Femur (tissue), 1 donor: Measurements from ENCODE around the gene PSMD12.
"Not testable (repeated sequence)": the region's sequence is repeated elsewhere in the genome, so short reads cannot be mapped to it uniquely, and the experiment has no call there.

Source experiments
- DNase-seq: peaks from one replicate; pipeline ENCODE4 v3.0.0-alpha.2; 2017

The PSMD12 gene

DNA sequence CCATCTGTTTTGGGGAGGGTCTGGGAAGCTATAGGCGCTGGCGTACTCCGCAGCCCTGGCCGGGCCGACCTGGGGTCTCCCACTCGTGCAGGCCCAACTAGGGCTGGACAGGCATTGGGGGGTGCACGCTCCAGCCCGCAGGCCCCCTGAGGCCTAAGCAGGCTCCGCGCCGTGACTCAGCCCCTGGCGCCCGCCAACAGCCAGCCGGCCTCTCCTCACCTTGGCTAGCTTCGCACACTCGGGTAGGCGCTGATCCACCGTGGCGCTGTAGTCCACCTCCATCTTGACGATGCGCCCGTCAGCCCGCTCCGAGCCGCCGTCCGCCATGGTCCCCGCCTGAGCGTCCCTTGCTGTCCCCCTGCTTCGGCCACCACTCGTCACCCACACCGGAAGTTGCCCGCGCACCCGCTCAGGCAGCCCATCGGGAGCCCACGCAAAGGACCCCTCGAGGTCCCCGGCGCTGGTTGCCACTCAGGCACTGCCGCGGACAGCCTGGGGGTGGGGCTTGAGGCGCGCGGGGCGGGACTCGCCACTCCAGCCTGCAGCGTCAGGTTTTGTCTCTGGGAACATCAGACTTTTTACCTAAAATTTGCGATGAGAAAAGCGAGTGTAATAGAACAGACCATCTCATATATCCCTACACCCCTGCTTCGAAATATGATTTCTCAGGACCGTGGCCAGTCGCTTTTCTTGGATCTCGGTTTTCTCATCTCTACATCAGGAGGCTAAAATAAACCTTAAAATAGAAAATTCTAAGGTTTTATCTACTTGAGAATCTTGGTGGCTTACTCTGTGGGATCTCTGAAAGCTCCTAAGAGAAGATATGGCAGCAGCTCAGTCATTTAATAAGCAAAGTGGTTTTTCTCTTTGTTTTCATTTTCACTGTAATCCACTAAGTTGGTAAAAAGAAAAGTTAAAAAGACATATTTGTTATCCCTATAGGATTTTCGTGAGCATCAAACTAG lies at the start of gene PSMD12:
Gene PSMD12, minus strand, starts transcription at position 385 of the 965 bp plus-strand sequence. Its CDS starts 58 bp downstream, at position 327.
- DNase-seq = peak; percentile 96

DNA sequence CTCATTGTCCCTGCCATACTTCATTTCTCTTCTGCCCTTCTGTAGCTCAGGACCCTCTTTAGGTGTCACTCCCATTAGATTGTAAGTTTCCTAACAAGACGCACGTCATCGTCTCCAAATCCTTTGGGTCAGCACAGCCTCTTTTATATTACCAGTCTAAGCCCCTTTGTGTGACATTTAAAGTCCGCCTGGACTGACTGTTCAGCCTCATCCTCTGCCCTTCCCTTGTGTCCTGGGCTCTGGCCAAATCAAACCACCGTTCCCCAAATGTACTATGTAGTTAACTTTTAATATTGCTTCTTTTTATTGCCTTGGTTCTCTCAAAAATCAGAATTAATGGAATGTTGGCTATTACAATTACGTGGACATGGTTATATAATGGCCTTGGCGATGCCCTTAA lies 48.9 kb upstream of the PSMD12 start:
- DNase-seq = no peak

- DNase-seq = no peak
Measured at GRCh38 chr17:67414559-67414958, 48.2 kb upstream of the PSMD12 start.

- no peak for DNase-seq
Measured at GRCh38 chr17:67414130-67414529, 47.8 kb upstream of the PSMD12 start.

DNA sequence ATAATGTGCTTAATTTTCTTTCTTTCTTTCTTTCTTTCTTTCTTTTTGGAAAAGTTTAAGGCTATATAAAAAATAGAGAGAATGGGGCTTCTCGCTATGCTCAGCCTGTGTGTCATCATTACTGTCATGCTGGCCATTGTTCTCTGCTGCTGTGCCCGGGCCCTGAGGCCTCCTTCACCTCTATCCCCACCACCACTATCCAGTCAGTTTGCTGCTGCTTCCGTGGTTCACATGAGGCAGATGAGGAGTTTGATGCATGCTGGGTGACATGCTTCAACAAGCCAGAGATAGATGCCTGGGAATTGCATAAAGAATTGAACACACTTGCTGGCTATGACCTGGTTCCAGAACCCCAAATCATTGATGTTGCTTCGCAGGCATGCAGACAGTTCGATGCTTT lies 47.0 kb upstream of the PSMD12 start:
- no peak for DNase-seq

- DNase-seq = no peak
Measured at GRCh38 chr17:67412941-67413340, 46.6 kb upstream of the PSMD12 start.

DNA sequence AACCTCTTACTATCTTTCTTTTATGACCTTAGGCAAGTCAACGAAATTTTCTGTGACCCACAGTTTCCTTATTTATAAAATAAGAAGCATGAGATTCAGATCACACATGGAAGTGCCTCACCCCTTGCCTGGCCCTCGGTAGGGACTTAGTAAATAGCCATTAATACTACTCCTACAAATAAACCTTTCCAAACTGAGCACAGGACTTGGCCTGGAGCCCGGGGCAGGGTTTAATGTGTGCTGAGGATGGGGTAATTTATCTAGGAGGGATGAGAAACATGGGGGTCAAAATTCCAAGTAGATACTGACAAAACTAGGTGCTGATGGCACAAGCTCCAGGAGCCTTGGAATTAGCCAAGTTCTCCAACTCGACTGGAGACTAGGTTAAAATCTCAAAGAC lies 45.7 kb upstream of the PSMD12 start:
- no peak for DNase-seq

GRCh38 chr17:67411397-67411796 lies 45.0 kb upstream of the PSMD12 start:
- DNase-seq = no peak

- not testable (repeated sequence) for DNase-seq
Measured at GRCh38 chr17:67408455-67408830, 42.1 kb upstream of the PSMD12 start.

DNA sequence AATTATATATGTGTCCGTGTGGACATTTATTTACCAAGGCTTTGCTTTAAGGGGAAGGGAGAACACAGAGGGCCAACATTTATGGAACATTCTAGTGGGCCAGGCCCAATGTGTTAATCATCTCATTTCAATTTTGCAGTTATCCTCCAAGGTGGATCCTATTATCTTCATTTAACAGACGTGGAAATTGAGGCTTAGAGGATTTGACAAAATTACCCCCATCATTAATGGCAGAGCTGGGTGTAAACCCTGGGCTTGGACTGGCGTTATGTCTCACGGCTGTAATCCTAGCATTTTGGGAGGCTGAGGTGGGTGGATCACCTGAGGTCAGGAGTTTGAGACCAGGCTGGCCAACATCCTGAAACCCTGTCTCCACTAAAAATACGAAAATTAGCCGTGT lies 37.1 kb upstream of the PSMD12 start:
- no peak for DNase-seq

- DNase-seq = no peak
Measured at GRCh38 chr17:67403065-67403464, 36.7 kb upstream of the PSMD12 start.

GRCh38 chr17:67401598-67402504 lies 35.5 kb upstream of the PSMD12 start:
- DNase-seq = no peak

DNA sequence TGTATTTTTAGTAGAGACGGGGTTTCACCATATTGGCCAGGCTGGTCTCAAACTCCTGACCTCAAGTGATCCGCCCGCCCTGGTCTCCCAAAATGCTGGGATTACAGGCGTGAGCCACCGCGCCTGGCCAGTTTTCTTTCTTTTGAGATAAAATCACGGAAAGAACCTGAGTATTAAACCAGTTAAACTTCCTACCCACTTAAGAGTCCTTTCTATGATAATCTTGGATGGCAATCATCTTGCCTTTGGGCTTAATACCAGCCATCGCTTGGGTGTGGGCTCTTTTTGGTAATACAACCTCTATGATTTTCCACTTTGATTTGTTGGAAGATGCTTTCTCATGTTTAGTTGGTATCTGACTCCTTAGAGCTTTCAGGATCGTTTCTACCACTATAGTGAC lies 34.7 kb upstream of the PSMD12 start:
- no peak for DNase-seq

DNA sequence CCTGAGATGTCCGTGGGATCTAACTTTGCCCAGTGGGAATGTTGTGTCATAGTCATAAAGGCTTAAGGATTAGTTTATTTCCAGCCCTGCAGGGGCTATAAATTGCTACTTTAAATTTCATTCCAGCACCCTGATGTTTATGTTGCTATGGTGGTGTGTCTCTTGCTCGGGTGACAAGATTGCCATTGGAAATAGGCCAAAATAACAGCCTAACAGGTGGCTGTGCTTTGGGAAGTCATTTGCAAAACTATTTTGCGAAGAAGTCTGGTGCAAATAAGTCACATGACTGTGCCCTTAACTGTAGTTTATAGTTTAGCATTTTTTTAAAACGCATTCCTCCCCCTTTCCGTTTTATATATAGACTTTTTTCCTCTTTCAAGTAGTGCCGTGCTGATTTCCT lies 33.8 kb upstream of the PSMD12 start:
- DNase-seq = peak; percentile 29

DNA sequence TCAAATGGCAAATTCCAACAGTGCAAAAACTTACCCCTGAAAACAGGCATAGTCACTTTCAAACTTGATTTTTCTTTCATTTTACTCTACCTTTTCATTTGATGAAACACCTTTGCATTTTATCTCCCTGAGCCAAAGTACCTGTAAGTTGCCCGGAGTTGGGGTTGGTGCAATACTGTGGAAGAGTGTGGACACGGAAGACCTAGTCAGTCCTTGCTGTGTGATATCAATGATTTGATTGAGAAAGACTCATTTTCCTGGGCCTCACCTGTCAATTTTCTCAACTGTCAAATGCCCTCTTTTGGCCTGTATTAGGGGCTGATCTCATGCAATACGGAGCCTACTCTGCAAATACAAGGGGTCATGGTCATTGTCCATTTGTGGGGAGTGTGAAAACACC lies 33.3 kb upstream of the PSMD12 start:
- no peak for DNase-seq

DNA sequence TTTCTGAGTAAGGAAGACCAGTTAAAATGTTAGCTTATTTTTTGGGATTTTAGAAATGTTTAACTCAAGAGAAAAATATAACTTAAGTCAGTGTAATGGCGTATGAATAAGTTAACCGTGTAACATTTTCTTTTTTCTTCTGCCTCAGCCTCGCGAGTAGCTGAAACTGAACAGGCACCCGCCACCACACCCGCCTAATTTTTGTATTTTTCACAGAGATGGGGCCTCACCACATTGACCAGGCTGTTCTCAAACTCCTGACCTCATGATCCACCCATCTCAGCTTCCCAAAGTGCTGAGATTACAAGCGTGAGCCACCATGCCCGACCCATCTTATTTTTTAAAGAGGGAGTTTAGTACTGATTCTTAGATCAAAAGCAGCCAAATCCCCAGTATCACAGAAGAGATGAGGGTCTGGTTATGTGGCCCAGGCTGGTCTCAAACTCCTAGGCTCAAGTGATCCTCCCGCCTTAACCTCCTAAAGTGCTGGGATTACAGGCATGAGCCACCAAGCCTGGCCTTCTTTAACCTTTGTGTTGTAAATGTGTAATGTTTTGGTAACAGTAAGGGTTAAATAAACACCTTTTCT lies 27.5 kb upstream of the PSMD12 start:
- no peak for DNase-seq

GRCh38 chr17:67392111-67392510 lies 25.7 kb upstream of the PSMD12 start:
- no peak for DNase-seq

GRCh38 chr17:67390646-67391361 lies 24.4 kb upstream of the PSMD12 start:
- peak; percentile 63 for DNase-seq

GRCh38 chr17:67390006-67390645 lies 23.7 kb upstream of the PSMD12 start:
- no peak for DNase-seq

DNA sequence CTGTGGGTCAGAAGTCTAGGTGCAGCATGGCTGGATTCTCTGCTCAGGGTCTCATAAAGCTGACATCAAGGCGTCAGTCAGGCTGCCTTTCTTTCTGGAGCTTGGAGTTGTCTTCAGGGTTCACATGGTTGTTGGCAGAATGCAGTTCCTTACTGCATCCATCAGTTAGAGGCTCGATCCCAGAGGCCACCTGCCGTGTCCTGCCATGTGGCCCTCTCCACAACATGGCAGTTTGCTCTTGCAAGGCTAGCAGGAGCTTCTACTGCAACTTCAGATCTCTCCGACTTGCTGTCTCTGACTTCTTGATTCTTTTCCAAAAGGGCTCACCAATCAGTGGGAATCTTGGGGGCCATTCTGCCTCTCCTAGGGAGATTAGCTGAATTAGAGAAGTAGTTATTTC lies 22.6 kb upstream of the PSMD12 start:
- DNase-seq = no peak

DNA sequence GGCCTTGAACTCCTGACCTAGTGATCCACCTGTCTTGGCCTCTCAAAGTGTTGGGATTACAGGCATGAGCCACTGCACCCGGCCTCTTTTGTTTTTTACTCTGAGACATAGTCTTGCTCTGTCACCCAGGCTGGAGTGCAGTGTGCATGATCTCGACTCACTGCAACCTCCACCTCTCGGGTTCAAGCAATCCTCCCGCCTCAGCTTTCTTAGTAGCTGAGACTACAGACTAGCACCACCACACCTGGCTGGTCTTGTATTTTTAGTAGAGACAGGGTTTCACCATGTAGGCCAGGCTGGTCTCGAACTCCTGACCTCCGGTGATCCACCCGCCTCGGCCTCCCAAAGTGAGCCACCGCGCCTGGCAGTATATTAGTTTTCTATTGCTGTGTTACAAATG lies 22.2 kb upstream of the PSMD12 start:
- DNase-seq = not testable (repeated sequence)

DNA sequence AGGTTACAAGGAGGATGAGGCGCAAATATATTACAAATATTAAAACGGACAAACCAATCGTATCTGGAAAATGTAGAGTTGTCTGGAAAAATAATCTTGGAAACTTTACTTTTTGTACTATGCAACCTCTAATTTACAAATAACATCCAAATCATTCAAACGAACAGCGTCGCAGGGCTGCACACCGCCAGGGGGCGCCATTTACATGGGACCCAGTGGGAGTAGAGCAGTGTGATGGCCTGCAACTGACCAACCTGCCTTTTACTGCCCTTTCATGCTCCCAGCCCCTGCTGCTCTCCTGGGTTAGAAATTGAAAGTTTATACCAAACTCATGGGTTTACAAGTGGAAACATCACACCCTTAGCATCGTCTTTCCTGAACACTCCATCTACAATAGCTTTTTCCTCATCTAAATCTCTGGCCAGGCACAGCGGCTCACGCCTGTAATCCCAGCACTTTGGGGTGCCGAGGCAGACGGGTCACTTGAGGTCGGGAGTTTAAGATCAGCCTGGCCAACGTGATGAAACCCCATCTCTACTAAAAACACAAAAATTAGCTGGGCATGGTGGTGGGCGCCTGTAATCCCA lies 20.7 kb upstream of the PSMD12 start:
- peak; percentile 34 for DNase-seq
